Neutrophil (primary cell): ENCODE measurements around the gene USP20.

Experiments
- H3K27ac ChIP-seq: fragments of 200-600 bp; sonication (generic); 2 replicates; pipeline ENCODE4 v1.5.1; 2016; ENCODE audit warnings: mild to moderate bottlenecking, moderate library complexity
- H3K27me3 ChIP-seq: fragments of 200-600 bp; sonication (generic); 2 replicates; pipeline ENCODE4 v1.6.0; 2016; ENCODE audit warnings: mild to moderate bottlenecking
- H3K36me3 ChIP-seq: fragments of 200-600 bp; sonication (generic); 2 replicates; pipeline ENCODE4 v1.5.1; 2017
- H3K4me1 ChIP-seq, 2 experiments: fragments of 200-600 bp in 1 of 2; sonication (generic) in 1 of 2; 1 replicate in 1 of 2; 2 replicates in 1 of 2; pipeline versions ENCODE4 v1.5.1 to v1.6.1; 2013 to 2016; ENCODE audit warnings: low read depth in 1 of 2, low read length in 1 of 2, mild to moderate bottlenecking in 1 of 2, moderate library complexity in 1 of 2; ENCODE audit not compliant: control insufficient read depth in 1 of 2, insufficient read depth in 1 of 2
- H3K4me3 ChIP-seq, 2 experiments: fragments of 200-600 bp in 1 of 2; sonication (generic) in 1 of 2; 1 replicate in 1 of 2; 2 replicates in 1 of 2; pipeline ENCODE4 v1.5.1; 2013 to 2016; ENCODE audit warnings: low read depth in 1 of 2, low read length in 1 of 2, mild to moderate bottlenecking in 1 of 2, moderate library complexity in 1 of 2
- H3K9me3 ChIP-seq: fragments of 200-600 bp; sonication (generic); 2 replicates; pipeline ENCODE4 v1.5.1; 2016
- TF ChIP-seq, protein P1 (sequence below): fragments of 200-600 bp; sonication (generic); IDR thresholded peaks from 2 replicates; pipeline ENCODE4 v1.5.1; 2016; ENCODE audit warnings: antibody characterized with exemption

USP20 gene

GRCh38 chr9:129849901-129850300 lies 14.6 kb downstream of the USP20 start:
- peaks cover 16% of the 10 kb centered on the region for H3K36me3 ChIP-seq
- TF ChIP-seq, protein P1, sequence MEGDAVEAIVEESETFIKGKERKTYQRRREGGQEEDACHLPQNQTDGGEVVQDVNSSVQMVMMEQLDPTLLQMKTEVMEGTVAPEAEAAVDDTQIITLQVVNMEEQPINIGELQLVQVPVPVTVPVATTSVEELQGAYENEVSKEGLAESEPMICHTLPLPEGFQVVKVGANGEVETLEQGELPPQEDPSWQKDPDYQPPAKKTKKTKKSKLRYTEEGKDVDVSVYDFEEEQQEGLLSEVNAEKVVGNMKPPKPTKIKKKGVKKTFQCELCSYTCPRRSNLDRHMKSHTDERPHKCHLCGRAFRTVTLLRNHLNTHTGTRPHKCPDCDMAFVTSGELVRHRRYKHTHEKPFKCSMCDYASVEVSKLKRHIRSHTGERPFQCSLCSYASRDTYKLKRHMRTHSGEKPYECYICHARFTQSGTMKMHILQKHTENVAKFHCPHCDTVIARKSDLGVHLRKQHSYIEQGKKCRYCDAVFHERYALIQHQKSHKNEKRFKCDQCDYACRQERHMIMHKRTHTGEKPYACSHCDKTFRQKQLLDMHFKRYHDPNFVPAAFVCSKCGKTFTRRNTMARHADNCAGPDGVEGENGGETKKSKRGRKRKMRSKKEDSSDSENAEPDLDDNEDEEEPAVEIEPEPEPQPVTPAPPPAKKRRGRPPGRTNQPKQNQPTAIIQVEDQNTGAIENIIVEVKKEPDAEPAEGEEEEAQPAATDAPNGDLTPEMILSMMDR, result no peak
- H3K27me3 ChIP-seq, result no peaks in the 10 kb centered on the region
- H3K9me3 ChIP-seq, result no peaks in the 10 kb centered on the region
- peaks cover 56 to 67% of the 10 kb centered on the region in 2 experiments for H3K4me1 ChIP-seq
- H3K4me3 ChIP-seq, result no peak overlapping the region
- peak overlapping the region; percentile 39 for H3K27ac ChIP-seq

DNA sequence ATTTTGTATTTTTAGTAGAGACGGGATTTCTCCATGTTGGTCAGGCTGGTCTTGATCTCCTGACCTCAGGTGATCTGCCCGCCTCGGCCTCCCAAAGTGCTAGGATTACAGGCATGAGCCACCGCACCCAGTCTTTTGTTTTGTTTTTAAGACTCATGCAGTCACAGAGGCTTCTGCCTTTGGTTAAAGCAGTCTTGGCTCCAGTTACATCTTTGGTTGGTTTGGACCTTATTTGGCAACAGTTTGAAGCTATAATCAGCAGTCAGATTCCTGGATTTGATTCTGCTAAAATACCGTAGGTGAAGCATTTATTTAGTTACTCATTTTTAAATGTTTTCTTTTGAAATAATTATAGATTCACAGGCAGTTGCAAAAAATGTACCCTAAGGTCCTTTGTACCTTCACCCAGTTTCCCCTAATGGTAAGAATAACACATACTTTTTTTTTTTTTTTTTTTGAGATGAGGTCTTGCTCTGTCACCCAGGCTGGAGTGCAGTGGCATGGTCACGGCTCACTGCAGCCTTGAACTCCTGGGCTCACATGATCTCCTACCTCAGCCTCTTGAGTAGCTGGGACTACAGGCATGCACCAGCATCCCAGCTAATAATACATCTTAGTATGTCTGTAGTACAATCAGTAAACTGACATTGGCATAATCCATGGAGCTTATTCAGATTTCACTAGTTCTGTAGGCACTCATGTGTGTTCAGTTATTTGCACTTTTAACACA lies 15.7 kb downstream of the USP20 start:
- no peaks in the 10 kb centered on the region for H3K9me3 ChIP-seq
- H3K27ac ChIP-seq, result peak overlapping the region; percentile 76
- H3K36me3 ChIP-seq, result peaks cover 22% of the 10 kb centered on the region
- no peaks in the 10 kb centered on the region for H3K27me3 ChIP-seq
- peaks cover 56 to 68% of the 10 kb centered on the region in 2 experiments for H3K4me1 ChIP-seq
- no peak overlapping the region for H3K4me3 ChIP-seq
- TF ChIP-seq, protein P1, result no peak

DNA sequence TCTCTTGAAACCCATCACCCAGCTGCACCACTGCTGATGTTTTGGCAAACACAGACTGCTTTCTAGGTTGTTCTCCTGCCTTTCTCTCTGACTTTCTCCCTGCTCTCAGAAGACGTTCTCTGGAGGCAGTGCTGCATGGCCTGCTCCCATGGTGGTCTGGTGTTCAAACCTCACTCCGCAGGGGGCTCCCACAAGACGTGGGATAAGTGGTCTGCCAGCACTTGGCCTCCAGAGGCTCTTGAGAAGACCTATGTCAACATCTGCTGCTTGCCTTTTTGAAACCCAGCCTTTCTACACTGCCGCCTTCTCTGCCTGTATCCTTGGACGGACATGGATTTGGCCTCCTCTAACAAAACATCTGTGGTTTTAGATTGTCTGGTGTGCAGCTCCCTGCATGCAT lies 16.6 kb downstream of the USP20 start:
- no peaks in the 10 kb centered on the region for H3K9me3 ChIP-seq
- no peaks in the 10 kb centered on the region for H3K27me3 ChIP-seq
- H3K4me3 ChIP-seq, result no peak overlapping the region
- H3K27ac ChIP-seq, result peak overlapping the region; percentile 76
- peaks cover 30% of the 10 kb centered on the region for H3K36me3 ChIP-seq
- H3K4me1 ChIP-seq, result peaks cover 54 to 63% of the 10 kb centered on the region in 2 experiments
- TF ChIP-seq, protein P1, result no peak

DNA sequence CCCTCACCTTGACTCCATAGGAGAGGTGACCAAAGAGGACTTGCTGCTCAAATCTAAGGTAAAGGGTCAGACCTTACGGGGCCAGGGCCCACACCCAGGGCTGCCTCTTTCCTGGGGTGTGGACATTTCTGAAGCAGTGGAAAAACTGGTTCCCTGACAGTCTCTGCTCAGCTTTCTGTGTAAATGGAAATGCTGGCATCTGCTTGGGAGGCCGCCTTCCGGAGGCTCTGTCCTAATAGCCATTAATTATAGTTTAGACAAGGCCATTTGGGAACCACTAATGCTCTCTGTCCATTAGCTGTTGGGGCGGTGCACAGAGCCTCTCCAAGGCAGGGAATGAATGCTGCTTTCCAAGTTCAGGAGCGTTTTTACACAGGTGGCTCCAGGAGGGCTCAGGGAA lies 17.3 kb downstream of the USP20 start:
- peak overlapping the region; percentile 10 to 20 for H3K4me3 ChIP-seq
- H3K27ac ChIP-seq, result peak overlapping the region; percentile 76
- H3K27me3 ChIP-seq, result no peaks in the 10 kb centered on the region
- no peaks in the 10 kb centered on the region for H3K9me3 ChIP-seq
- TF ChIP-seq, protein P1, result no peak
- peaks cover 37% of the 10 kb centered on the region for H3K36me3 ChIP-seq
- H3K4me1 ChIP-seq, result peaks cover 47 to 56% of the 10 kb centered on the region in 2 experiments

DNA sequence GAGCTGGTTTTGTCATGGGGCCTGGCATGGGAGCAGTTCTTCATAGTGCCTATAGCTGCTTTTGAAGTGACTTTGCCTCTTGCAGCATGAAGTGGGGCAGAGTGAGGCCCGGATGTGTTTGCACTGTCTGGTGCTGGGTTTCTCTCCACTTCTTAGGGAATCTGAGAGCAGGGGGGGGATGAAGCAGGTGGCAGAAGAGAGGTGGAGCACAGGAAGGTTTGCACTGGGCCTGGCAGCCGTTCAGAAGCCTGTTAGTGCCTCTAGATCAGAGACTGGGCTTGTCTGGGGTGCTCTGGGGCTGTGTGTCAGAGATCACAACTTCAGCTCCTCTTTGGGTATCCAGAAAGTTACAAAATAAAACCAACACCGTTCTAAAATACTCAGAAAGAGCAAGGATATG lies 18.4 kb downstream of the USP20 start:
- TF ChIP-seq, protein P1, result no peak
- Histone ChIP-seq H3K9me3 (no peaks in the 10 kb centered on the region), H3K4me3 (no peak overlapping the region), H3K4me1 (peaks cover 47 to 55% of the 10 kb centered on the region in 2 experiments), H3K27ac (peak overlapping the region; percentile 76), H3K36me3 (peaks cover 48% of the 10 kb centered on the region), H3K27me3 (no peaks in the 10 kb centered on the region)
